ENCODE measurements around the gene PTPMT1. TPM values are rescaled to one million over a fixed set of nuclear protein-coding genes. Genes with fewer than 3 reads are reported as not detected.

PTPMT1 gene
- total RNA-seq, 2 donors from 2014 or later = 52.4 TPM

DNA sequence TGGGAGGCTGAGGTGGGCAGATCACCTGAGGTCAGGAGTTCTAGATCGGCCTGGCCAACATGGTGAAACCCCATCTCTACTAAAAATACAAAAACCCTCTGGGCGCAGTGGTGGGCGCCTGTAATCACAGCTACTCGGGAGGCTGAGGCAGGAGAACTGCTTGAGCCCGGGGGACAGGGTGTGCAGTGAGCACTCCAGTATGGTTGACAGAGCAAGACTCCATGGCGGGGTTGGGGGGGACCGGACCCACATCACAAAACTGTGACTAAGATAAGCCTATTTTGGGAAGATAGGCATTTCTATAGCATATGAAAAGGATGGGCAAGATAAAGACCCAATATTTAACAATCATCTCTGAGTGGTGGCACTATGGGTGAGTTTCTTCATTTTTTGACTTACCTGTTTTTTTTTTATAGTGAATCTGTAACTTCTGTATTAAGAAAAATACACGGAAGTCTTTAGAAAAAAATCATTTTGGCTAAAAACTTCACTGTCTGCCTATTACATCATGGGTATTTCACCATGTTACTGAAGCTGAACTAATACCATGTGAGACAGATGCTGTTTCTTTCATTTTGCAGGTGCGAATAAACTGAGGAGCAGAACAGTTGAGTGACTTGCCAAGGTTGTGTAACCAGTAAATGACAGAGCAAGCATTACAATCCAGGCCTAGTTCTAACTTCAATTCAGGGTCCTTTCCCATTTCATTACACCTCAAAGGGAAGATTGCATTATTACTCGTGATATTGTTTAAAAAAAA lies 14.9 kb upstream of the PTPMT1 start:
- intact Hi-C loops (cut with DNase I) = no loop called here
- peak overlapping the region in 2 of 4 donors; percentile 84 to 88 for H3K27ac ChIP-seq
- no peaks in the 10 kb centered on the region for H3K9me3 ChIP-seq
- H3K4me3 ChIP-seq = no peak overlapping the region
- no peak for ATAC-seq
- TF ChIP-seq, protein P1, sequence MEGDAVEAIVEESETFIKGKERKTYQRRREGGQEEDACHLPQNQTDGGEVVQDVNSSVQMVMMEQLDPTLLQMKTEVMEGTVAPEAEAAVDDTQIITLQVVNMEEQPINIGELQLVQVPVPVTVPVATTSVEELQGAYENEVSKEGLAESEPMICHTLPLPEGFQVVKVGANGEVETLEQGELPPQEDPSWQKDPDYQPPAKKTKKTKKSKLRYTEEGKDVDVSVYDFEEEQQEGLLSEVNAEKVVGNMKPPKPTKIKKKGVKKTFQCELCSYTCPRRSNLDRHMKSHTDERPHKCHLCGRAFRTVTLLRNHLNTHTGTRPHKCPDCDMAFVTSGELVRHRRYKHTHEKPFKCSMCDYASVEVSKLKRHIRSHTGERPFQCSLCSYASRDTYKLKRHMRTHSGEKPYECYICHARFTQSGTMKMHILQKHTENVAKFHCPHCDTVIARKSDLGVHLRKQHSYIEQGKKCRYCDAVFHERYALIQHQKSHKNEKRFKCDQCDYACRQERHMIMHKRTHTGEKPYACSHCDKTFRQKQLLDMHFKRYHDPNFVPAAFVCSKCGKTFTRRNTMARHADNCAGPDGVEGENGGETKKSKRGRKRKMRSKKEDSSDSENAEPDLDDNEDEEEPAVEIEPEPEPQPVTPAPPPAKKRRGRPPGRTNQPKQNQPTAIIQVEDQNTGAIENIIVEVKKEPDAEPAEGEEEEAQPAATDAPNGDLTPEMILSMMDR (IDR thresholded peaks at IDR 0.05) = no peak
- H3K27me3 ChIP-seq = no peaks in the 10 kb centered on the region
- 71 to 76% methylated on average over 10 of the region's 10 CpGs for WGBS, 2 donors
- no peaks in the 10 kb centered on the region for H3K36me3 ChIP-seq (replicated peaks in 1 of 2; ENCODE audit: insufficient read depth in 1 of 2, low read depth in 2 of 2)
- DNase-seq = peak in 1 of 4 donors; percentile 26
- peaks cover 36% of the 10 kb centered on the region for H3K4me1 ChIP-seq

DNA sequence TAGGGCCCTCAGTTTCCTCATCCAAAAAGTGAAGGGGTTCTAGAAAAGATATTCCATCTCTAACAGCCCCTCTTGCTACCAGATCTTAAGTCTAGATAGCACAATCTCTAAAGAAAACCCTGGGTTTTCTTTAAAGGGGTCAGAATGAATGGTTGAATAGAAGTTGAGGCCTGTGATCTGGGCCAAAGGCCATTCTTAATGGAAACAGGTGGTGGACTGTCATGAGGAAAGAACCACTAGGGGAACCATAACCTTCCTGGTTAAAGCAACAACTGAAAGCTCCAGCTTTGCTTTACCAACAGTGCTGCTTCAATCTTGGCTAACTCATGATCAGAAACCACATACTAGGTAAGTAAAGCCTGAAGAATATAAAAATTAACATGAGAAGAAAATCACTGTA lies 14.3 kb upstream of the PTPMT1 start:
- peak overlapping the region in 2 of 4 donors; percentile 84 to 88 for H3K27ac ChIP-seq
- ATAC-seq = no peak
- no peak for DNase-seq
- TF ChIP-seq, protein P1 (IDR thresholded peaks at IDR 0.05) = peak in 2 of 7 experiments; percentile 15 to 22
- no peak for TF ChIP-seq POLR2A (IDR thresholded peaks at IDR 0.05)
- H3K4me3 ChIP-seq = no peak overlapping the region
- intact Hi-C loops (cut with DNase I) = no loop called here
- no peaks in the 10 kb centered on the region for H3K9me3 ChIP-seq
- H3K27me3 ChIP-seq = no peaks in the 10 kb centered on the region
- H3K36me3 ChIP-seq (replicated peaks in 1 of 2; ENCODE audit: insufficient read depth in 1 of 2, low read depth in 2 of 2) = no peaks in the 10 kb centered on the region
- peaks cover 36% of the 10 kb centered on the region for H3K4me1 ChIP-seq

DNA sequence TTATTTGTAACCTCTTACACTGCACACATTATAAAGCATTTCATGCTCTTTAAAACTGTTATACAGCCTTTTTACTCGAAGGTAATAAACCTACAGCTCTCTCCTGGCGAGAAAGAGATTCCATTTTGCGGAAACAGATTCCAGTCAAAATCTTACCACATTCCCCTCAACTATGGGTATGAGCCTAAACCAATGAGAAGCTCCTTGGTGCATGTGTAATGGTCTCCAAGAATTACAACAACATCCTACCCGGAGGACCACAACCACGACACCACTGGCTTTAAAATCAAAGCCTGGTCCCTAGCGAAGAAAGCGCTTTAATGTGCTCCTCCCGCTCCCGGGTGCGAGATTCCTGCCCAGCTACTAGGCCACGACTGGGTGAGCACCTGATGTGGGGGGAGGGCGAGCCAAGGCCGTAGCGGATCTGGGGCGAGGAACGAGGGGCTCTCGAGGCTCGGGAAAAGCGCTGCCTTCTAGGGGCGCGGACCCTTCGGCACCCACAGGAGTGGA lies 13.3 kb upstream of the PTPMT1 start:
- Histone ChIP-seq H3K4me3 (peak overlapping the region; percentile 75 to 97), H3K27me3 (no peaks in the 10 kb centered on the region), H3K9me3 (no peaks in the 10 kb centered on the region), H3K36me3 (replicated peaks in 1 of 2; ENCODE audit: insufficient read depth in 1 of 2, low read depth in 2 of 2) (no peaks in the 10 kb centered on the region), H3K27ac (peak overlapping the region; percentile 74 to 88 (median 84)), H3K4me1 (peaks cover 36% of the 10 kb centered on the region)
- intact Hi-C loops (cut with DNase I) = no loop called here
- ATAC-seq (no peak), DNase-seq (peak in 1 of 4 donors; percentile 19)
- TF ChIP-seq POLR2A (IDR thresholded peaks at IDR 0.05) = no peak
- TF ChIP-seq, protein P1 (IDR thresholded peaks at IDR 0.05) = no peak
- 1 to 7% methylated on average over 12 to 22 of the region's 22 CpGs for WGBS, 2 donors

DNA sequence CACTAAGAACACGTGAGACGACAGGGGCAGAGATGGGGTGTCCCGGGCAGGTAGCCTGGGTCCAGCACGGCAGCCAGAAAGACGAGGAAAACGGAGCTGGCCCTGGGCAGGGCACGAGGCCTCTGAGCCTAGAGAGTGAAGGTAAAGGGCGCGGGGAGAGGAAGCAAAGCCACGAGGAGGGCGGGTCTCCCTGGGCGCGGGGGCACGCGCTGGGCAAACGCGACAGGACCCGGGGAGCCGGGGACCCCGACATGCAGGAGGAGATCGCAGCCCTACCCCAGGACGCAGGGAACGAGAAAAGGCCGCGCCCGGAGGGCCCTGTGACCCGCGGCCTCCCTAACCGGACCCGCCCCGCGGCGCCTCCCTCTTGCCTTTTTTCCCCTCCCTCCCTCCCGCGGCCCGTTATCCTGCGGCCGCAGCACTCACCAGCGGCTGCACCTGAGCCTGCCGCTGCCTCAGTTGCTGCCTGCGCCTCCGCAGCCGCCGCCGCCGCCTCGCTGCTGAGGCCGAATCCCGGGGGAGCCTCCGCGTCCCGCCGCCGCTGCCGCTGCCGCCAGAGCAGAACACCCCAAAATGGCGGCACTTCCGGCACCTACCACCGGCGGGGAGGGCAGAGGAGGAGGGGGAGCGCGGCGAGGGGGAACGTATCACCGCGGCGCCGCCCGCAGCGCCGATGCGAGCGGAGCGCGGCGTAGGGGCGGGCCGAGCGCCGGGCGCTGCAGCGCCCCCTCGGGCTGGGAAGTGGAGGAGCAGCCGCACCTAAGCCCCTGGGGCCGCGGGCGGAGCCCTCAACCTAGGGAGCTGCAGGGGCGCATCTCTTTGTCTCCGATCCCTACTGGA lies 12.6 kb upstream of the PTPMT1 start, which contains the start of gene CELF1:
Gene CELF1 (minus strand): TSS at position 567 of the 840 bp plus-strand sequence. CDS start 53,609 bp downstream, outside the sequence.
- peak within 1 kb of the TSS; percentile 75 to 97 for H3K4me3 ChIP-seq
- peak; percentile 32 to 66 (median 54) for TF ChIP-seq POLR2A (IDR thresholded peaks at IDR 0.05)
- TF ChIP-seq, protein P1 (IDR thresholded peaks at IDR 0.05) = peak; percentile 66 to 98 (median 94)
- H3K9me3 ChIP-seq = no peaks in the 10 kb centered on the region
- ATAC-seq (peak; percentile 98), DNase-seq (peak; percentile 91 to 92 (median 92))
- intact Hi-C loops (cut with DNase I) = no loop called here
- no peaks in the 10 kb centered on the region for H3K27me3 ChIP-seq
- H3K27ac ChIP-seq = peak within 1 kb of the TSS; percentile 74 to 88 (median 84)
- 0% methylated on average over 2 to 71 of the region's 89 CpGs for WGBS, 2 donors
- H3K36me3 ChIP-seq (replicated peaks in 1 of 2; ENCODE audit: insufficient read depth in 1 of 2, low read depth in 2 of 2) = no peaks in the 10 kb centered on the region
- H3K4me1 ChIP-seq = peaks cover 29% of the 10 kb centered on the region

Measured in body of pancreas (tissue), 4 donors.